Measurements from ENCODE around the gene HOTAIR.

The HOTAIR gene

GRCh38 chr12:53981634-53982565, 7.1 kb upstream of the HOTAIR start:
- H3K9ac ChIP-seq (ENCODE audit: low read length) = no peak overlapping the region
- H3K79me2 ChIP-seq (ENCODE audit: low read length) = no peaks in the 10 kb centered on the region
- no peak for DNase-seq
- no peaks in the 10 kb centered on the region for H3K9me3 ChIP-seq (replicated peaks; ENCODE audit: insufficient read depth, low read length)
- H4K20me1 ChIP-seq (ENCODE audit: insufficient read depth, low read length) = no peaks in the 10 kb centered on the region; the same call in 1 of the 2 replicates
- TF ChIP-seq CTCF (IDR thresholded peaks at IDR 0.05; ENCODE audit: low read length) = no peak
- H3K27me3 ChIP-seq (replicated peaks; ENCODE audit: insufficient read depth, low read length) = peaks cover 96% of the 10 kb centered on the region
- no peak overlapping the region for H3K4me2 ChIP-seq (ENCODE audit: low read depth, low read length)
- H3K4me3 ChIP-seq (ENCODE audit: low read length) = no peak overlapping the region
- H3K4me1 ChIP-seq (ENCODE audit: low read length) = peaks cover 5% of the 10 kb centered on the region; the same call in 1 of the 2 replicates
- no peaks in the 10 kb centered on the region for H3K9me2 ChIP-seq (replicated peaks; ENCODE audit: insufficient read depth, low read length)
- no peaks in the 10 kb centered on the region for H3F3A ChIP-seq (ENCODE audit: insufficient read depth, low read length)
- H2AFZ ChIP-seq (ENCODE audit: low read length) = no peak overlapping the region
- no peak overlapping the region for H3K27ac ChIP-seq (ENCODE audit: low read length)
- H3K36me3 ChIP-seq (replicated peaks; ENCODE audit: insufficient read depth, low read length) = no peaks in the 10 kb centered on the region

- H3K27ac ChIP-seq (ENCODE audit: low read length) = no peak overlapping the region
- H3K27me3 ChIP-seq (replicated peaks; ENCODE audit: insufficient read depth, low read length) = peaks cover 96% of the 10 kb centered on the region
- no peaks in the 10 kb centered on the region for H3F3A ChIP-seq (ENCODE audit: insufficient read depth, low read length)
- no peaks in the 10 kb centered on the region for H3K9me3 ChIP-seq (replicated peaks; ENCODE audit: insufficient read depth, low read length)
- TF ChIP-seq EZH2phosphoT487 (IDR thresholded peaks at IDR 0.05; ENCODE audit: low read length) (no peak), EZH2 (optimal IDR thresholded peaks at IDR 0.05; ENCODE audit: low read depth, low read length) (no peak), CTCF (IDR thresholded peaks at IDR 0.05; ENCODE audit: low read length) (no peak)
- H3K9me2 ChIP-seq (replicated peaks; ENCODE audit: insufficient read depth, low read length) = no peaks in the 10 kb centered on the region
- H2AFZ ChIP-seq (ENCODE audit: low read length) = no peak overlapping the region
- no peak for DNase-seq
- no peak overlapping the region for H3K9ac ChIP-seq (ENCODE audit: low read length)
- H3K4me2 ChIP-seq (ENCODE audit: low read depth, low read length) = no peak overlapping the region
- H3K4me3 ChIP-seq (ENCODE audit: low read length) = no peak overlapping the region
- H3K79me2 ChIP-seq (ENCODE audit: low read length) = no peaks in the 10 kb centered on the region
- no peaks in the 10 kb centered on the region; the same call in 1 of the 2 replicates for H4K20me1 ChIP-seq (ENCODE audit: insufficient read depth, low read length)
- peaks cover 5% of the 10 kb centered on the region; the same call in 1 of the 2 replicates for H3K4me1 ChIP-seq (ENCODE audit: low read length)
- no peaks in the 10 kb centered on the region for H3K36me3 ChIP-seq (replicated peaks; ENCODE audit: insufficient read depth, low read length)
These were observed 6.2 kb upstream of the HOTAIR start for GRCh38 chr12:53980802-53981496.

GRCh38 chr12:53980104-53980801, 5.5 kb upstream of the HOTAIR start:
- H3K4me3 ChIP-seq (ENCODE audit: low read length) = no peak overlapping the region
- TF ChIP-seq EZH2phosphoT487 (IDR thresholded peaks at IDR 0.05; ENCODE audit: low read length) (no peak), EZH2 (optimal IDR thresholded peaks at IDR 0.05; ENCODE audit: low read depth, low read length) (no peak), CTCF (IDR thresholded peaks at IDR 0.05; ENCODE audit: low read length) (no peak)
- H3K4me2 ChIP-seq (ENCODE audit: low read depth, low read length) = no peak overlapping the region
- no peaks in the 10 kb centered on the region; the same call in 1 of the 2 replicates for H4K20me1 ChIP-seq (ENCODE audit: insufficient read depth, low read length)
- H3K79me2 ChIP-seq (ENCODE audit: low read length) = no peaks in the 10 kb centered on the region
- peaks cover 95% of the 10 kb centered on the region for H3K27me3 ChIP-seq (replicated peaks; ENCODE audit: insufficient read depth, low read length)
- peaks cover 3% of the 10 kb centered on the region; the same call in 1 of the 2 replicates for H3F3A ChIP-seq (ENCODE audit: insufficient read depth, low read length)
- no peaks in the 10 kb centered on the region for H3K36me3 ChIP-seq (replicated peaks; ENCODE audit: insufficient read depth, low read length)
- no peak for DNase-seq
- H3K9me3 ChIP-seq (replicated peaks; ENCODE audit: insufficient read depth, low read length) = no peaks in the 10 kb centered on the region
- peaks cover 5% of the 10 kb centered on the region; the same call in 1 of the 2 replicates for H3K4me1 ChIP-seq (ENCODE audit: low read length)
- H3K9ac ChIP-seq (ENCODE audit: low read length) = no peak overlapping the region
- H3K27ac ChIP-seq (ENCODE audit: low read length) = no peak overlapping the region
- no peak overlapping the region for H2AFZ ChIP-seq (ENCODE audit: low read length)
- H3K9me2 ChIP-seq (replicated peaks; ENCODE audit: insufficient read depth, low read length) = no peaks in the 10 kb centered on the region

Data from MM.1S (cell line).